HepG2 (cell line): ENCODE data around the gene SEPTIN10. TPM values are rescaled to one million over a fixed set of nuclear protein-coding genes. Genes with fewer than 3 reads are reported as not detected.

Experiments
- ADNP ChIP-seq: sonication (generic); formaldehyde crosslinking; IDR thresholded peaks from 2 replicates; pipeline ENCODE4 v1.4.0; 2020; ENCODE audit warnings: missing genetic modification reagents
- CCDC6 ChIP-seq: sonication (generic); formaldehyde crosslinking; IDR thresholded peaks from 2 replicates; pipeline ENCODE4 v1.8.1; 2022; ENCODE audit warnings: mild to moderate bottlenecking, missing genetic modification reagents, moderate library complexity
- CENPX ChIP-seq: sonication (generic); formaldehyde crosslinking; IDR thresholded peaks from 2 replicates; pipeline ENCODE4 v1.9.0; 2021; ENCODE audit warnings: mild to moderate bottlenecking, missing genetic modification reagents, moderate library complexity
- GLI4 ChIP-seq: sonication (generic); formaldehyde crosslinking; IDR thresholded peaks from 2 replicates; pipeline ENCODE4 v1.5.1; 2020; ENCODE audit warnings: missing genetic modification reagents, mild to moderate bottlenecking, moderate library complexity, borderline replicate concordance
- GZF1 ChIP-seq: sonication (generic); formaldehyde crosslinking; IDR thresholded peaks from 2 replicates; pipeline ENCODE4 v1.5.1; 2020; ENCODE audit warnings: mild to moderate bottlenecking, missing genetic modification reagents
- HNRNPK ChIP-seq: fragments of 200-400 bp; formaldehyde crosslinking; IDR thresholded peaks from 2 replicates; pipeline ENCODE4 v1.6.1; 2018; ENCODE audit warnings: low read length, low read depth, moderate library complexity, mild to moderate bottlenecking; ENCODE audit not compliant: poor library complexity, severe bottlenecking
- HOXD1 ChIP-seq: sonication (generic); formaldehyde crosslinking; IDR thresholded peaks from 2 replicates; pipeline ENCODE4 v1.5.0; 2020; ENCODE audit warnings: missing genetic modification reagents
- LCORL ChIP-seq, 2 experiments: fragments of 450-650 bp in 1 of 2; sonication (generic) in 1 of 2; formaldehyde crosslinking in 1 of 2; IDR thresholded peaks; 2 replicates each; pipeline versions ENCODE4 v1.5.0 to v1.6.1; 2017 to 2020; ENCODE audit warnings: antibody characterized with exemption in 1 of 2, missing genetic modification reagents in 1 of 2
- MEIS2 ChIP-seq: sonication (generic); formaldehyde crosslinking; IDR thresholded peaks from 2 replicates; pipeline ENCODE4 v1.9.0; 2021; ENCODE audit warnings: mild to moderate bottlenecking, missing genetic modification reagents
- PLRG1 ChIP-seq: fragments of 450-650 bp; conservative IDR thresholded peaks from 2 replicates; pipeline ENCODE4 v1.6.1; 2016
- RFX5 ChIP-seq: IDR thresholded peaks from 2 replicates; pipeline ENCODE4 v1.6.1; 2011; ENCODE audit warnings: low read depth, low read length, improper control_type of control experiment
- ZNF446 ChIP-seq: sonication (generic); formaldehyde crosslinking; IDR thresholded peaks from 2 replicates; pipeline ENCODE4 v1.5.0; 2020; ENCODE audit warnings: mild to moderate bottlenecking, missing genetic modification reagents
- ZNF556 ChIP-seq: sonication (generic); formaldehyde crosslinking; IDR thresholded peaks from 2 replicates; pipeline ENCODE4 v1.4.0; 2020; ENCODE audit warnings: mild to moderate bottlenecking, missing genetic modification reagents, borderline replicate concordance
- ZNF557 ChIP-seq: sonication (generic); formaldehyde crosslinking; IDR thresholded peaks from 2 replicates; pipeline ENCODE4 v1.4.0; 2020; ENCODE audit warnings: missing genetic modification reagents
- ZNF605 ChIP-seq: sonication (generic); formaldehyde crosslinking; IDR thresholded peaks from 2 replicates; pipeline ENCODE4 v1.8.0; 2022; ENCODE audit warnings: mild to moderate bottlenecking, missing genetic modification reagents
- ZNF672 ChIP-seq: sonication (generic); formaldehyde crosslinking; IDR thresholded peaks from 2 replicates; pipeline ENCODE4 v1.8.1; 2022; ENCODE audit warnings: missing genetic modification reagents
- ZNF737 ChIP-seq: sonication (generic); formaldehyde crosslinking; IDR thresholded peaks from 2 replicates; pipeline ENCODE4 v1.5.0; 2020; ENCODE audit warnings: missing genetic modification reagents, mild to moderate bottlenecking, borderline replicate concordance
- ZNF746 ChIP-seq: sonication (generic); formaldehyde crosslinking; IDR thresholded peaks from 2 replicates; pipeline ENCODE4 v1.8.0; 2022; ENCODE audit warnings: mild to moderate bottlenecking, missing genetic modification reagents
- ZNF75D ChIP-seq: sonication (generic); formaldehyde crosslinking; IDR thresholded peaks from 2 replicates; pipeline ENCODE4 v1.8.1; 2023; ENCODE audit warnings: missing genetic modification reagents, mild to moderate bottlenecking, borderline replicate concordance
- ZNF761 ChIP-seq: sonication (generic); formaldehyde crosslinking; conservative IDR thresholded peaks from 2 replicates; pipeline ENCODE4 v1.4.0; 2020; ENCODE audit warnings: mild to moderate bottlenecking, missing genetic modification reagents
- ZNF788 ChIP-seq: sonication (generic); formaldehyde crosslinking; IDR thresholded peaks from 2 replicates; pipeline ENCODE4 v1.5.0; 2020; ENCODE audit warnings: mild to moderate bottlenecking, missing genetic modification reagents, borderline replicate concordance
- polyA plus RNA-seq, 8 experiments: library from polyadenylated mRNA; depleted of rRNA in 3 of 8; stranded (reverse) in 7 of 8; unstranded in 1 of 8; fragments of >200 nt; fragmentation: Illumina TruSeq in 4 of 8; extraction: Trizol in 4 of 8; gene quantifications; 2 replicates each; pipeline versions ENCODE4 v1.2.1 to v1.2.3, GENCODE V29; 2011 to 2016; ENCODE audit warnings: low read depth in 4 of 8, missing spikeins in 1 of 8, mixed read lengths in 1 of 8; ENCODE audit not compliant: insufficient read depth in 1 of 8
- total RNA-seq, 5 experiments: library from RNA; depleted of rRNA; stranded (reverse); fragments of >200 nt; fragmentation: Illumina TruSeq; extraction: Trizol; gene quantifications; 2 replicates each; pipeline ENCODE4 v1.2.3, GENCODE V29; 2016; ENCODE audit warnings: low read depth in 1 of 5
- TF ChIP-seq, protein P1 (sequence below): IDR thresholded peaks from 2 replicates; pipeline ENCODE4 v1.6.1; 2016; ENCODE audit warnings: mild to moderate bottlenecking
- TF ChIP-seq, protein P2 (sequence below): sonication (generic); formaldehyde crosslinking; IDR thresholded peaks from 2 replicates; pipeline ENCODE4 v1.5.1; 2020; ENCODE audit warnings: mild to moderate bottlenecking, moderate library complexity, missing genetic modification reagents
- TF ChIP-seq, protein P3 (sequence below): sonication (generic); formaldehyde crosslinking; IDR thresholded peaks from 2 replicates; pipeline ENCODE4 v1.8.0; 2022; ENCODE audit warnings: low read depth, missing genetic modification reagents
- TF ChIP-seq, protein P4 (sequence below): sonication (generic); IDR thresholded peaks from 2 replicates; pipeline ENCODE4 v1.6.1; 2016; ENCODE audit warnings: low read depth, borderline replicate concordance
- TF ChIP-seq, protein P5 (sequence below): fragments of 450-650 bp; IDR thresholded peaks from 2 replicates; pipeline ENCODE4 v1.6.1; 2016

The SEPTIN10 gene
- total and polyA plus RNA-seq, 2 of the 13 experiments (the other 11 are each of a cell fraction or from before 2014, with no cell fraction given) = 45.8 to 67.5 TPM

DNA sequence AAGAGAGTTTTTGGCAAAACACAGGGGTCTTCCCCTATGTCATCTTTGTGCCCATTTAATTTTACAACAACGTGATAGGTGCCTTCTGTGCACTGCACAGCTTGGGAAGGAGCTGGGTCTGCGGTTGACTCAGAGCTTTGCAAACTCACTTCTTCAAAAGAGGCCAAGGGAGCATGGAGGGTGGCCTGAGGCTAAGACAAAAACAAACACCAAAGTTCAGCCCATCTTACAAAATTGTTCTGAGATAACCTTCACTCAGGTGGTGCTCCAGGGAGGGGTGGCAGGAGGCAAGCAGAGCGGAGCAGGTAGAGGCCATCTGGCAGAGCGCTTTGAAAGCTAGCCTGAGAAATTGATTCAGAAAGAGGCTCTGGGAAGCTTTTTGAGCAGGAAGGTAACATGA, 10.2 kb upstream of the SEPTIN10 start (continued):
- TF ChIP-seq ZNF446 (CRISPR knock-in tag) (no peak), ZNF672 (no peak), HNRNPK (no peak), ZNF761 (CRISPR knock-in tag) (no peak), MEIS2 (no peak), ZNF737 (no peak), GZF1 (CRISPR knock-in tag) (no peak), RFX5 (no peak), ZNF75D (CRISPR knock-in tag) (no peak), HOXD1 (no peak), LCORL (IDR thresholded peaks at IDR 0.05) (no peak), LCORL (CRISPR knock-in tag; IDR thresholded peaks at IDR 0.05) (0 out of 2 replicates have a peak, but pooled peaks have one; percentile 7), PLRG1 (no peak), ZNF746 (CRISPR knock-in tag) (no peak; the same call in 1 of the 2 replicates), CENPX (CRISPR knock-in tag) (no peak), ZNF605 (CRISPR knock-in tag) (no peak), ZNF788 (CRISPR knock-in tag) (no peak), ADNP (CRISPR knock-in tag) (no peak), CCDC6 (CRISPR knock-in tag) (no peak), ZNF557 (CRISPR knock-in tag) (no peak), GLI4 (no peak), ZNF556 (CRISPR knock-in tag) (no peak)
- TF ChIP-seq, protein P1, sequence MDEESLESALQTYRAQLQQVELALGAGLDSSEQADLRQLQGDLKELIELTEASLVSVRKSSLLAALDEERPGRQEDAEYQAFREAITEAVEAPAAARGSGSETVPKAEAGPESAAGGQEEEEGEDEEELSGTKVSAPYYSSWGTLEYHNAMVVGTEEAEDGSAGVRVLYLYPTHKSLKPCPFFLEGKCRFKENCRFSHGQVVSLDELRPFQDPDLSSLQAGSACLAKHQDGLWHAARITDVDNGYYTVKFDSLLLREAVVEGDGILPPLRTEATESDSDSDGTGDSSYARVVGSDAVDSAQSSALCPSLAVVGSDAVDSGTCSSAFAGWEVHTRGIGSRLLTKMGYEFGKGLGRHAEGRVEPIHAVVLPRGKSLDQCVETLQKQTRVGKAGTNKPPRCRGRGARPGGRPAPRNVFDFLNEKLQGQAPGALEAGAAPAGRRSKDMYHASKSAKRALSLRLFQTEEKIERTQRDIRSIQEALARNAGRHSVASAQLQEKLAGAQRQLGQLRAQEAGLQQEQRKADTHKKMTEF (CRISPR knock-in tag) = 0 out of 2 replicates have a peak, but pooled peaks have one; percentile 38
- TF ChIP-seq, protein P2, sequence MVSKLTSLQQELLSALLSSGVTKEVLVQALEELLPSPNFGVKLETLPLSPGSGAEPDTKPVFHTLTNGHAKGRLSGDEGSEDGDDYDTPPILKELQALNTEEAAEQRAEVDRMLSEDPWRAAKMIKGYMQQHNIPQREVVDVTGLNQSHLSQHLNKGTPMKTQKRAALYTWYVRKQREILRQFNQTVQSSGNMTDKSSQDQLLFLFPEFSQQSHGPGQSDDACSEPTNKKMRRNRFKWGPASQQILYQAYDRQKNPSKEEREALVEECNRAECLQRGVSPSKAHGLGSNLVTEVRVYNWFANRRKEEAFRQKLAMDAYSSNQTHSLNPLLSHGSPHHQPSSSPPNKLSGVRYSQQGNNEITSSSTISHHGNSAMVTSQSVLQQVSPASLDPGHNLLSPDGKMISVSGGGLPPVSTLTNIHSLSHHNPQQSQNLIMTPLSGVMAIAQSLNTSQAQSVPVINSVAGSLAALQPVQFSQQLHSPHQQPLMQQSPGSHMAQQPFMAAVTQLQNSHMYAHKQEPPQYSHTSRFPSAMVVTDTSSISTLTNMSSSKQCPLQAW (CRISPR knock-in tag) = no peak
- TF ChIP-seq, protein P3, sequence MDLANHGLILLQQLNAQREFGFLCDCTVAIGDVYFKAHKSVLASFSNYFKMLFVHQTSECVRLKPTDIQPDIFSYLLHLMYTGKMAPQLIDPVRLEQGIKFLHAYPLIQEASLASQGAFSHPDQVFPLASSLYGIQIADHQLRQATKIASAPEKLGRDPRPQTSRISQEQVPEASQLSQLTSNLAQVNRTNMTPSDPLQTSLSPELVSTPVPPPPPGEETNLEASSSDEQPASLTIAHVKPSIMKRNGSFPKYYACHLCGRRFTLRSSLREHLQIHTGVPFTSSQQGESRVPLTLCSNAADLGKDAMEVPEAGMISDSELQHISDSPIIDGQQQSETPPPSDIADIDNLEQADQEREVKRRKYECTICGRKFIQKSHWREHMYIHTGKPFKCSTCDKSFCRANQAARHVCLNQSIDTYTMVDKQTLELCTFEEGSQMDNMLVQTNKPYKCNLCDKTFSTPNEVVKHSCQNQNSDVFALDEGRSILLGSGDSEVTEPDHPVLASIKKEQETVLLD (CRISPR knock-in tag) = no peak
- TF ChIP-seq, protein P4, sequence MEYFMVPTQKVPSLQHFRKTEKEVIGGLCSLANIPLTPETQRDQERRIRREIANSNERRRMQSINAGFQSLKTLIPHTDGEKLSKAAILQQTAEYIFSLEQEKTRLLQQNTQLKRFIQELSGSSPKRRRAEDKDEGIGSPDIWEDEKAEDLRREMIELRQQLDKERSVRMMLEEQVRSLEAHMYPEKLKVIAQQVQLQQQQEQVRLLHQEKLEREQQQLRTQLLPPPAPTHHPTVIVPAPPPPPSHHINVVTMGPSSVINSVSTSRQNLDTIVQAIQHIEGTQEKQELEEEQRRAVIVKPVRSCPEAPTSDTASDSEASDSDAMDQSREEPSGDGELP = peak; percentile 40; the same call in 1 of the 2 replicates
- TF ChIP-seq, protein P5, sequence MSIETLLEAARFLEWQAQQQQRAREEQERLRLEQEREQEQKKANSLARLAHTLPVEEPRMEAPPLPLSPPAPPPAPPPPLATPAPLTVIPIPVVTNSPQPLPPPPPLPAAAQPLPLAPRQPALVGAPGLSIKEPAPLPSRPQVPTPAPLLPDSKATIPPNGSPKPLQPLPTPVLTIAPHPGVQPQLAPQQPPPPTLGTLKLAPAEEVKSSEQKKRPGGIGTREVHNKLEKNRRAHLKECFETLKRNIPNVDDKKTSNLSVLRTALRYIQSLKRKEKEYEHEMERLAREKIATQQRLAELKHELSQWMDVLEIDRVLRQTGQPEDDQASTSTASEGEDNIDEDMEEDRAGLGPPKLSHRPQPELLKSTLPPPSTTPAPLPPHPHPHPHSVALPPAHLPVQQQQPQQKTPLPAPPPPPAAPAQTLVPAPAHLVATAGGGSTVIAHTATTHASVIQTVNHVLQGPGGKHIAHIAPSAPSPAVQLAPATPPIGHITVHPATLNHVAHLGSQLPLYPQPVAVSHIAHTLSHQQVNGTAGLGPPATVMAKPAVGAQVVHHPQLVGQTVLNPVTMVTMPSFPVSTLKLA = no peak
